Hepatocyte (in vitro differentiated cells): ENCODE results near the gene KCNB1. TPM values are rescaled to one million over a fixed set of nuclear protein-coding genes. Genes with fewer than 3 reads are reported as not detected.

Experiments
- DNase-seq: peaks from one replicate; pipeline ENCODE4 v3.0.0-alpha.2; 2016; ENCODE audit warnings: low spot score
- H2AFZ ChIP-seq: fragments of 200-600 bp; sonication (generic); 2 replicates; pipeline ENCODE4 v1.6.0; 2016; ENCODE audit warnings: antibody characterized with exemption, mild to moderate bottlenecking
- H3K27ac ChIP-seq: fragments of 200-600 bp; sonication (generic); 2 replicates; pipeline ENCODE4 v1.5.1; 2016; ENCODE audit warnings: mild to moderate bottlenecking
- H3K27me3 ChIP-seq: fragments of 200-600 bp; sonication (generic); 2 replicates; pipeline ENCODE4 v1.6.1; 2016
- H3K36me3 ChIP-seq: fragments of 200-600 bp; sonication (generic); replicated peaks from 2 replicates; pipeline ENCODE4 v1.5.1; 2016; ENCODE audit warnings: low read depth; ENCODE audit not compliant: insufficient read depth
- H3K4me1 ChIP-seq: fragments of 200-600 bp; sonication (generic); 2 replicates; pipeline ENCODE4 v1.5.1; 2016; ENCODE audit warnings: mild to moderate bottlenecking, moderate library complexity; ENCODE audit not compliant: insufficient read depth
- H3K4me2 ChIP-seq: fragments of 200-600 bp; sonication (generic); 2 replicates; pipeline ENCODE4 v1.6.0; 2016
- H3K4me3 ChIP-seq: fragments of 200-600 bp; sonication (generic); 2 replicates; pipeline ENCODE4 v1.5.1; 2016; ENCODE audit warnings: mild to moderate bottlenecking
- H3K79me2 ChIP-seq: fragments of 200-600 bp; sonication (generic); 2 replicates; pipeline ENCODE4 v1.6.0; 2017; ENCODE audit warnings: mild to moderate bottlenecking
- H3K9me2 ChIP-seq: fragments of 200-600 bp; sonication (generic); replicated peaks from 2 replicates; pipeline ENCODE4 v1.6.0; 2017; ENCODE audit warnings: mild to moderate bottlenecking; ENCODE audit not compliant: insufficient read depth
- H3K9me3 ChIP-seq: fragments of 200-600 bp; sonication (generic); 2 replicates; pipeline ENCODE4 v1.5.1; 2016; ENCODE audit warnings: low read depth, mild to moderate bottlenecking
- H4K20me1 ChIP-seq: fragments of 200-600 bp; sonication (generic); 2 replicates; pipeline ENCODE4 v1.6.0; 2016; ENCODE audit warnings: mild to moderate bottlenecking; ENCODE audit not compliant: insufficient read depth, poor library complexity, severe bottlenecking
- EZH2 ChIP-seq: fragments of 200-600 bp; sonication (generic); IDR thresholded peaks from 2 replicates; pipeline ENCODE4 v1.6.1; 2016; ENCODE audit warnings: antibody characterized with exemption, mild to moderate bottlenecking, borderline replicate concordance
- EZH2phosphoT487 ChIP-seq: fragments of 200-600 bp; sonication (generic); IDR thresholded peaks from one replicate; pipeline ENCODE4 v1.6.1; 2018; ENCODE audit warnings: antibody characterized with exemption, mild to moderate bottlenecking, low read depth, moderate library complexity; ENCODE audit not compliant: unreplicated experiment, severe bottlenecking
- WGBS: methylation state at CpG from one replicate; pipeline ENCODE4 v1.1.6; 2016; ENCODE audit warnings: low lambda C conversion rate; ENCODE audit errors: missing lambda C conversion rate; 5-methylcytosine and 5-hydroxymethylcytosine counted together
- polyA plus RNA-seq: library from polyadenylated mRNA; unstranded; fragments of >200 nt; fragmentation: Nextera tagmentation; extraction: Ambion mirVana; gene quantifications from 2 replicates; pipeline ENCODE4 v1.2.1, GENCODE V29; 2016
- total RNA-seq: library from RNA; depleted of rRNA; stranded (reverse); fragments of >200 nt; gene quantifications from 2 replicates; pipeline ENCODE4 v1.2.3, GENCODE V29; 2014
- TF ChIP-seq, protein P1 (sequence below): fragments of 200-600 bp; sonication (generic); IDR thresholded peaks from 2 replicates; pipeline ENCODE4 v1.5.1; 2016; ENCODE audit warnings: antibody characterized with exemption, mild to moderate bottlenecking; ENCODE audit not compliant: poor library complexity

Gene KCNB1
- total and polyA plus RNA-seq, 2 experiments from 2014 or later, result 0.37 to 1.5 TPM

DNA sequence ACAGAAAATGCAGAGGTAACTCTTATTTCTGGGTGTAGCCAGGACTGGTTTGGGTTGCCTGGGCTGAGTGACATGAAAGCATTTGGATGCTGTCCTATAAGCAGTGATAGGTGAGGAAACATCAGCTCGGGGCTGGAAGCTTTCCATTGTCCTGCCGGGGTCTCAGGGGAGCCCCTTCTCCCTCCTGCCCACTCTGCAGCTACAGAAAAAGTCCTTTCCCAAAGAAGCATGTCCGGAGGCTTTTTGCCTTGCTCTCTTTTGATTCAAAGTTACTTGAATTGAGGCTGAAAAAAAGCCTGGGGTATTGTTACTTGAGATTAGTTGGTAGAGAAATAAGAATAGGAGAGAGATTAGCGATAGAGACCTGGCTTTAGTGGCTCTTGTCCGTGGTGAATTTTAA is 113.9 kb downstream of the KCNB1 start:
- Histone ChIP-seq H3K36me3 (no peaks in the 10 kb centered on the region), H3K4me1 (peaks cover 5% of the 10 kb centered on the region), H3K27ac (no peak overlapping the region), H3K9me2 (no peaks in the 10 kb centered on the region), H3K9me3 (no peaks in the 10 kb centered on the region), H3K79me2 (no peaks in the 10 kb centered on the region), H3K27me3 (peaks cover 7% of the 10 kb centered on the region), H3K4me2 (no peak overlapping the region), H2AFZ (no peak overlapping the region), H4K20me1 (no peaks in the 10 kb centered on the region), H3K4me3 (no peak overlapping the region)
- TF ChIP-seq EZH2phosphoT487, result no peak
- no peak for TF ChIP-seq EZH2
- TF ChIP-seq, protein P1, sequence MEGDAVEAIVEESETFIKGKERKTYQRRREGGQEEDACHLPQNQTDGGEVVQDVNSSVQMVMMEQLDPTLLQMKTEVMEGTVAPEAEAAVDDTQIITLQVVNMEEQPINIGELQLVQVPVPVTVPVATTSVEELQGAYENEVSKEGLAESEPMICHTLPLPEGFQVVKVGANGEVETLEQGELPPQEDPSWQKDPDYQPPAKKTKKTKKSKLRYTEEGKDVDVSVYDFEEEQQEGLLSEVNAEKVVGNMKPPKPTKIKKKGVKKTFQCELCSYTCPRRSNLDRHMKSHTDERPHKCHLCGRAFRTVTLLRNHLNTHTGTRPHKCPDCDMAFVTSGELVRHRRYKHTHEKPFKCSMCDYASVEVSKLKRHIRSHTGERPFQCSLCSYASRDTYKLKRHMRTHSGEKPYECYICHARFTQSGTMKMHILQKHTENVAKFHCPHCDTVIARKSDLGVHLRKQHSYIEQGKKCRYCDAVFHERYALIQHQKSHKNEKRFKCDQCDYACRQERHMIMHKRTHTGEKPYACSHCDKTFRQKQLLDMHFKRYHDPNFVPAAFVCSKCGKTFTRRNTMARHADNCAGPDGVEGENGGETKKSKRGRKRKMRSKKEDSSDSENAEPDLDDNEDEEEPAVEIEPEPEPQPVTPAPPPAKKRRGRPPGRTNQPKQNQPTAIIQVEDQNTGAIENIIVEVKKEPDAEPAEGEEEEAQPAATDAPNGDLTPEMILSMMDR, result no peak
- WGBS, result 47% methylated on average over 5 of the region's 5 CpGs
- DNase-seq, result no peak

GRCh38 chr20:49367113-49367512 is 115.4 kb downstream of the KCNB1 start:
- Histone ChIP-seq H2AFZ (no peak overlapping the region), H3K27ac (no peak overlapping the region), H3K79me2 (no peaks in the 10 kb centered on the region), H3K27me3 (peaks cover 7% of the 10 kb centered on the region), H3K4me3 (no peak overlapping the region), H3K9me2 (no peaks in the 10 kb centered on the region), H3K4me2 (no peak overlapping the region), H3K9me3 (no peaks in the 10 kb centered on the region), H4K20me1 (no peaks in the 10 kb centered on the region), H3K36me3 (no peaks in the 10 kb centered on the region), H3K4me1 (peaks cover 5% of the 10 kb centered on the region)
- TF ChIP-seq EZH2phosphoT487 (no peak), EZH2 (no peak)
- TF ChIP-seq, protein P1, result no peak
- WGBS, result 59% methylated on average over 5 of the region's 5 CpGs
- no peak for DNase-seq

DNA sequence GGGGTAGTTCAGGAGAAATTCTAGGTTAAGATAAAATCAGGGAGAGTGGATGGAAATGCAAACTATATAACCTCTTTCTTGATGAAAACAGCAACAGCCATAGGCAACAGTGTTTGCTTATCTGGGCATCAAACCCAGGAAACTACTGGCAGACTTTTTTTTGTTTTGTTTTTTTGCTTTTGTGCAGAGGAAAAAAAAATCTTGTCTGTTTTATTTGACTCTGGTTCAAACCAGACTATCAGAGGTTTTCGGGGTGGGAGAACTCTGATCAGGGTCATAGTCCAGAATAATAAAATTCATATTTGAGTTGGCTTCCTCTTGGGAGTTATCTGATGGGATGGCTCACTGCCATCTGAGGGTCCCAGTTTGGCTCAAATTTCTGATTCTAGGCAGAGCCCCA is 115.8 kb downstream of the KCNB1 start:
- Histone ChIP-seq H3K27me3 (peaks cover 7% of the 10 kb centered on the region), H2AFZ (no peak overlapping the region), H3K4me2 (no peak overlapping the region), H3K4me1 (peaks cover 5% of the 10 kb centered on the region), H3K4me3 (no peak overlapping the region), H3K27ac (no peak overlapping the region), H4K20me1 (no peaks in the 10 kb centered on the region), H3K9me2 (no peaks in the 10 kb centered on the region), H3K79me2 (no peaks in the 10 kb centered on the region), H3K9me3 (no peaks in the 10 kb centered on the region), H3K36me3 (no peaks in the 10 kb centered on the region)
- TF ChIP-seq EZH2 (no peak), EZH2phosphoT487 (no peak)
- TF ChIP-seq, protein P1, result no peak
- no peak for DNase-seq
- WGBS, result 81% methylated on average over 1 of the region's 1 CpG
